ENCODE results near the gene ANTXR2. TPM values are rescaled to one million over a fixed set of nuclear protein-coding genes. Genes with fewer than 3 reads are reported as not detected.

ANTXR2 gene
- total and polyA plus RNA-seq, 4 donors: 16.0 to 88.0 (median 50.7) TPM

DNA sequence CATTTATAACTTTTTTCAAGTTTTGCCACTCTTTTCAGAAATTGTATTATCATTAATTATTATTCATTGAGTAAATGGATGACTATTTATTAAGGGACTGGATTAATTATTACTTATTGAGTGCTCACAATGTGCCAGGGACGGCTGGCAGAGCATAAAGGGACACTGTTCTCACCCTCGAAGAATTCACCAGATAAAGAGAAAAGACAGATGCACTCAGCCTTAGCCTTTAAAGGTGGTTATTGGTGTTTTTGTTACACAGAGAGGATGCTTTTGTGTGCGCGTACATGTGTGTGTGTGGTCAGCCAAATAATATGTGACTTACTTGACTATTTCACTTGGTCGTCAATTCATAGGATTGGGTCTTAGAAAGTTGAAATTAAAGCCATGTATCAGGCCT, 187.0 kb downstream of the ANTXR2 start:
- no peaks in the 10 kb centered on the region for H3K4me1 ChIP-seq (ENCODE audit: control insufficient read depth in 1 of 2, insufficient read depth in 2 of 2, low read length in 2 of 2)
- no peaks in the 10 kb centered on the region for H3K27me3 ChIP-seq (ENCODE audit: control insufficient read depth in 1 of 2, insufficient read depth in 2 of 2, low read length in 1 of 2)
- WGBS, 2 donors: 71 to 89% methylated on average over 5 of the region's 5 CpGs
- H3K36me3 ChIP-seq (ENCODE audit: control insufficient read depth in 1 of 2, insufficient read depth in 2 of 2, low read length in 1 of 2): no peaks in the 10 kb centered on the region
- ATAC-seq (ENCODE audit: low FRiP score): no peak
- no peak overlapping the region for H3K27ac ChIP-seq (ENCODE audit: low read depth in 1 of 2, low read length in 2 of 2)
- DNase-seq: no peak
- no peak overlapping the region for H3K4me3 ChIP-seq (ENCODE audit: low read length in 2 of 2)
- intact Hi-C loops (cut with DNase I): no loop called here
- no peaks in the 10 kb centered on the region for H3K9me3 ChIP-seq (ENCODE audit: control insufficient read depth, low read length)

DNA sequence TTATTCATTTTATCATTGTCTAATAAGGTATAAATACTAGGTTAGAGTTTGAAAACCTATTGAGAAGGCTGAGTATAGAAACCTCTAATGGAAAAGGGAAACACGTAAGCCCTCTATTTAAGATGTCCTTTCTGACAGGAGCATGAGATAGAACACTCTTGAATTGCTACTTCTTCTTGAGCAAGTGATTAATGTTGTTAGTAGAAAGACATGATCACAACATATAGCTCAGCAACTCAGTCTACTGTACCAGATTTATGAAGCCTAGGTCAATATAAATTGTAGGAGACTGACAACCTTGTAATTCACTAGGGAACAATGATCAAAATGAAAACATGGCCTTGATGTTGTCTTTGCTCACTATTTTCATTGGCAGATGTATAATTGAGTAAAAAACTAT, 189.7 kb downstream of the ANTXR2 start:
- 89 to 94% methylated on average over 1 of the region's 1 CpG for WGBS, 2 donors
- H3K27me3 ChIP-seq (ENCODE audit: control insufficient read depth in 1 of 2, insufficient read depth in 2 of 2, low read length in 1 of 2): no peaks in the 10 kb centered on the region
- intact Hi-C loops (cut with DNase I): no loop called here
- no peaks in the 10 kb centered on the region for H3K9me3 ChIP-seq (ENCODE audit: control insufficient read depth, low read length)
- no peaks in the 10 kb centered on the region for H3K4me1 ChIP-seq (ENCODE audit: control insufficient read depth in 1 of 2, insufficient read depth in 2 of 2, low read length in 2 of 2)
- no peaks in the 10 kb centered on the region for H3K36me3 ChIP-seq (ENCODE audit: control insufficient read depth in 1 of 2, insufficient read depth in 2 of 2, low read length in 1 of 2)
- ATAC-seq (ENCODE audit: low FRiP score) (no peak), DNase-seq (no peak)
- H3K27ac ChIP-seq (ENCODE audit: low read depth in 1 of 2, low read length in 2 of 2): no peak overlapping the region
- no peak overlapping the region for H3K4me3 ChIP-seq (ENCODE audit: low read length in 2 of 2)

DNA sequence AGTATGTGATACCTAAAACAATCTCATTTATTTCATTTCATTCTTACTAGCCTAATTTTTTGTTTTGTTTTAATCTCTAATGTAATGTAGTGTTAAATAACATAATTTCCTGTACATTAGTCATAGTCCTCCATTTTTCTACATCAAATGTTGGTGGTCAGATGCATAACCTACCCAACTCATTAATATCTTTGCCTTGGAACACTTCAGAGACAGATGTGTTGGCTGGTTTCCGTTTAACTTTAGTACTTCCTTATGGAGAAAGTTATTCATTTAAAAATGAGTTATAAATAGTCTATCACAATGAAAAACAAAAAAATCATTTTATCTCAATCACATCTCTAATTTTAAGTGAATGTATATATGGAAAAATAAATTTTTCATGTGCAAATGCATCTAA, 190.2 kb downstream of the ANTXR2 start:
- H3K27ac ChIP-seq (ENCODE audit: low read depth in 1 of 2, low read length in 2 of 2): no peak overlapping the region
- H3K4me1 ChIP-seq (ENCODE audit: control insufficient read depth in 1 of 2, insufficient read depth in 2 of 2, low read length in 2 of 2): no peaks in the 10 kb centered on the region
- H3K9me3 ChIP-seq (ENCODE audit: control insufficient read depth, low read length): no peaks in the 10 kb centered on the region
- 4 to 17% methylated on average over 1 of the region's 1 CpG for WGBS, 2 donors
- no peak for ATAC-seq (ENCODE audit: low FRiP score)
- H3K36me3 ChIP-seq (ENCODE audit: control insufficient read depth in 1 of 2, insufficient read depth in 2 of 2, low read length in 1 of 2): no peaks in the 10 kb centered on the region
- H3K27me3 ChIP-seq (ENCODE audit: control insufficient read depth in 1 of 2, insufficient read depth in 2 of 2, low read length in 1 of 2): no peaks in the 10 kb centered on the region
- no peak for DNase-seq
- intact Hi-C loops (cut with DNase I): no loop called here
- no peak overlapping the region for H3K4me3 ChIP-seq (ENCODE audit: low read length in 2 of 2)

GRCh38 chr4:79881407-79881806, 191.6 kb downstream of the ANTXR2 start:
- DNase-seq (no peak), ATAC-seq (ENCODE audit: low FRiP score) (no peak)
- H3K4me3 ChIP-seq (ENCODE audit: low read length in 2 of 2): no peak overlapping the region
- no peaks in the 10 kb centered on the region for H3K27me3 ChIP-seq (ENCODE audit: control insufficient read depth in 1 of 2, insufficient read depth in 2 of 2, low read length in 1 of 2)
- no peaks in the 10 kb centered on the region for H3K9me3 ChIP-seq (ENCODE audit: control insufficient read depth, low read length)
- no peaks in the 10 kb centered on the region for H3K36me3 ChIP-seq (ENCODE audit: control insufficient read depth in 1 of 2, insufficient read depth in 2 of 2, low read length in 1 of 2)
- intact Hi-C loops (cut with DNase I): no loop called here
- no peaks in the 10 kb centered on the region for H3K4me1 ChIP-seq (ENCODE audit: control insufficient read depth in 1 of 2, insufficient read depth in 2 of 2, low read length in 2 of 2)
- H3K27ac ChIP-seq (ENCODE audit: low read depth in 1 of 2, low read length in 2 of 2): no peak overlapping the region

DNA sequence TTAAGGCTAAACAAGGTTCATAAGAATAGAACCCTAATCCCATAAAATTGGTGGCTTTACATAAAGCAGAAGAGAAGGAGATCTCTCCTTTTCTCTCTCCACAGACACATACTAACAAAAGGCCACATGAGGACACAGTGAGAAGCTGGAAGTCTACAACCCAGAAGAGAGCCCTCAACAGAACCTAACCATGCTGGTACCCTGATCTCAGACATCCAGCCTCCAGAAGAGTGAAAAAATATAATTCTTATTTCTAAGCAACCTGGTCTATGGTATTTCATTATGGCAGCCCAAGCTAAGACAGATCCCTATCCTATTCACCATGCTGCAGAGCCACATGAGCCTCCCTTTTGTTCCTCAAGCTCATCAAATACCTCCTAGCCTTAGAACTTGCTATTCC, 195.5 kb downstream of the ANTXR2 start:
- no peak for ATAC-seq (ENCODE audit: low FRiP score)
- Histone ChIP-seq H3K27me3 (ENCODE audit: control insufficient read depth in 1 of 2, insufficient read depth in 2 of 2, low read length in 1 of 2) (no peaks in the 10 kb centered on the region), H3K36me3 (ENCODE audit: control insufficient read depth in 1 of 2, insufficient read depth in 2 of 2, low read length in 1 of 2) (no peaks in the 10 kb centered on the region), H3K9me3 (ENCODE audit: control insufficient read depth, low read length) (no peaks in the 10 kb centered on the region), H3K4me1 (ENCODE audit: control insufficient read depth in 1 of 2, insufficient read depth in 2 of 2, low read length in 2 of 2) (no peaks in the 10 kb centered on the region), H3K4me3 (ENCODE audit: low read length in 2 of 2) (no peak overlapping the region), H3K27ac (ENCODE audit: low read depth in 1 of 2, low read length in 2 of 2) (no peak overlapping the region)
- intact Hi-C loops (cut with DNase I): no loop called here
- DNase-seq: no peak

GRCh38 chr4:79875344-79875899, 197.6 kb downstream of the ANTXR2 start:
- H3K27ac ChIP-seq (ENCODE audit: low read depth in 1 of 2, low read length in 2 of 2): no peak overlapping the region
- WGBS, 2 donors: 85 to 89% methylated on average over 4 of the region's 4 CpGs
- no peak for ATAC-seq (ENCODE audit: low FRiP score)
- no peaks in the 10 kb centered on the region for H3K27me3 ChIP-seq (ENCODE audit: control insufficient read depth in 1 of 2, insufficient read depth in 2 of 2, low read length in 1 of 2)
- no peaks in the 10 kb centered on the region for H3K4me1 ChIP-seq (ENCODE audit: control insufficient read depth in 1 of 2, insufficient read depth in 2 of 2, low read length in 2 of 2)
- H3K4me3 ChIP-seq (ENCODE audit: low read length in 2 of 2): no peak overlapping the region
- intact Hi-C loops (cut with DNase I): no loop called here
- no peaks in the 10 kb centered on the region for H3K9me3 ChIP-seq (ENCODE audit: control insufficient read depth, low read length)
- no peaks in the 10 kb centered on the region for H3K36me3 ChIP-seq (ENCODE audit: control insufficient read depth in 1 of 2, insufficient read depth in 2 of 2, low read length in 1 of 2)
- DNase-seq: no peak

DNA sequence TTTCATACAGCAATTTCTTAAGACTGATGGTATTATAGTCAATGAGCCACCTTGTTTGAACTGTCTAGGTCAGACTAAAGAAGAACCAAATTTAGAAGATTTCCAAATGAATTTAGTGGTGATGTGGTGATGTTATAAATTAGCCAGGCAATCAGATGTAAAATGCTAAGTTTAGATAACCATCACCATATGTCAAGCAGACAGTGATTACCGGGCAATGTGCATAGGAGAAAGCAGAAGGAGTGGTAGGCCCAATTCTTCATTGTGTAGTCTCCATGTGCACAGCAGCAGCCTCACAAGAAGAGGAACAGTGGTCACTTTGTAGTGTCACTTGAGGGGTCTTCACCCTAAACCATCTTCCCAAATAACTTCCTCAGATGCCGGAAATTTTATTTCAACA, 198.8 kb downstream of the ANTXR2 start:
- no peaks in the 10 kb centered on the region for H3K4me1 ChIP-seq (ENCODE audit: control insufficient read depth in 1 of 2, insufficient read depth in 2 of 2, low read length in 2 of 2)
- no peaks in the 10 kb centered on the region for H3K36me3 ChIP-seq (ENCODE audit: control insufficient read depth in 1 of 2, insufficient read depth in 2 of 2, low read length in 1 of 2)
- ATAC-seq (ENCODE audit: low FRiP score): no peak
- DNase-seq: no peak
- H3K4me3 ChIP-seq (ENCODE audit: low read length in 2 of 2): no peak overlapping the region
- no peak overlapping the region for H3K27ac ChIP-seq (ENCODE audit: low read depth in 1 of 2, low read length in 2 of 2)
- intact Hi-C loops (cut with DNase I): no loop called here
- H3K9me3 ChIP-seq (ENCODE audit: control insufficient read depth, low read length): no peaks in the 10 kb centered on the region
- WGBS, 2 donors: 88 to 90% methylated on average over 2 of the region's 2 CpGs
- no peaks in the 10 kb centered on the region for H3K27me3 ChIP-seq (ENCODE audit: control insufficient read depth in 1 of 2, insufficient read depth in 2 of 2, low read length in 1 of 2)

DNA sequence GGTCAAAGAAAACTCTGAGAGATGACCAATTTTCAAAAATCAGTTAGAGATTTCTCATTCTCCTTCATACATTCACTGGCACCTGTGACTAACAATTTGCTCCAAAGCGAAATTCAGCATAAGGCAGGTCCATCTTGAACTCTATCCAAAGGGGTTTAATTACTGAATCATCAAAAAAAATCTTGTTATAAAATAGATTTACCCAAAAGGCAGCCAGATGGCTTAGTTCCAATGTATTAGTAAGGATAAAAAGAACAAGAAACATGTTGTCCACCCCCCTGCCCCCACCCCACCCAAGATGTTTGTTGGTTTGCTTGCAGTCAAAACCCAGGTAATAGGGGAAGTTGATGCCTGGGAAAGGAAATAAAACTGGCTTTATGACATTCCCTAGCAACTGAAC, 200.3 kb downstream of the ANTXR2 start:
- H3K9me3 ChIP-seq (ENCODE audit: control insufficient read depth, low read length): no peaks in the 10 kb centered on the region
- intact Hi-C loops (cut with DNase I): no loop called here
- no peaks in the 10 kb centered on the region for H3K27me3 ChIP-seq (ENCODE audit: control insufficient read depth in 1 of 2, insufficient read depth in 2 of 2, low read length in 1 of 2)
- no peak overlapping the region for H3K4me3 ChIP-seq (ENCODE audit: low read length in 2 of 2)
- WGBS, 2 donors: 86 to 88% methylated on average over 1 of the region's 1 CpG
- DNase-seq: no peak
- no peaks in the 10 kb centered on the region for H3K4me1 ChIP-seq (ENCODE audit: control insufficient read depth in 1 of 2, insufficient read depth in 2 of 2, low read length in 2 of 2)
- no peaks in the 10 kb centered on the region for H3K36me3 ChIP-seq (ENCODE audit: control insufficient read depth in 1 of 2, insufficient read depth in 2 of 2, low read length in 1 of 2)
- ATAC-seq (ENCODE audit: low FRiP score): no peak
- no peak overlapping the region for H3K27ac ChIP-seq (ENCODE audit: low read depth in 1 of 2, low read length in 2 of 2)

DNA sequence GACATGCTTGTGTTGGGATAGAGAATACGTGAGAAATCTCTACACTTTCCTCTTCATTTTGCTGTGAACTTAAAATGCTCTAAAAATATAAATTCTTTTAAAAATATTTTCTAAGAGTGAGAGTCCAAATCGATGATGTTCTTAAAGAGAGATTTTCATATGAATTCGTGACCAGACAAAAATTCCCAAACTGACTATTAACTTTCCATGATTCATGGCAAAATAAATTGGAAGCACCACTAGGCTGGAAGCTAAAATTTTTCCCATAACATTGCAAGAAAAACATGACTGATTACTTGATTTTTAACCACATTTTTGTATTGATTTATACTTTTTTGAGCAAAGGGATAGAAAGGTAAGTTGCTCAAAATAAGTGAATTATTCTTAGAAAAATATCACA, 201.1 kb downstream of the ANTXR2 start:
- no peak for ATAC-seq (ENCODE audit: low FRiP score)
- no peaks in the 10 kb centered on the region for H3K4me1 ChIP-seq (ENCODE audit: control insufficient read depth in 1 of 2, insufficient read depth in 2 of 2, low read length in 2 of 2)
- H3K27ac ChIP-seq (ENCODE audit: low read depth in 1 of 2, low read length in 2 of 2): no peak overlapping the region
- no peaks in the 10 kb centered on the region for H3K9me3 ChIP-seq (ENCODE audit: control insufficient read depth, low read length)
- DNase-seq: no peak
- H3K36me3 ChIP-seq (ENCODE audit: control insufficient read depth in 1 of 2, insufficient read depth in 2 of 2, low read length in 1 of 2): no peaks in the 10 kb centered on the region
- no peaks in the 10 kb centered on the region for H3K27me3 ChIP-seq (ENCODE audit: control insufficient read depth in 1 of 2, insufficient read depth in 2 of 2, low read length in 1 of 2)
- no peak overlapping the region for H3K4me3 ChIP-seq (ENCODE audit: low read length in 2 of 2)
- WGBS, 2 donors: 25 to 34% methylated on average over 3 of the region's 3 CpGs
- intact Hi-C loops (cut with DNase I): no loop called here

Data from aorta (tissue), 5 donors.